H9 (cell line): ENCODE results near the gene CRELD2. TPM values are rescaled to one million over a fixed set of nuclear protein-coding genes. Genes with fewer than 3 reads are reported as not detected.

ENCODE experiments used
- DNase-seq: peaks from one replicate; pipeline ENCODE4 v3.0.0-alpha.2; 2017
- H2AFZ ChIP-seq: one replicate; pipeline ENCODE4 v1.6.1; 2013; ENCODE audit warnings: mild to moderate bottlenecking, low read length, control low read depth, moderate library complexity
- H2AK5ac ChIP-seq: 2 replicates; pipeline ENCODE4 v1.6.1; 2013; ENCODE audit warnings: low read length, control low read depth, mixed read lengths; ENCODE audit not compliant: insufficient read length
- H2BK120ac ChIP-seq: one replicate; pipeline ENCODE4 v1.6.1; 2013; ENCODE audit warnings: low read depth, mild to moderate bottlenecking, low read length, control low read depth, inconsistent platforms; ENCODE audit not compliant: poor library complexity, severe bottlenecking
- H2BK12ac ChIP-seq: 2 replicates; pipeline ENCODE4 v1.6.1; 2013; ENCODE audit warnings: low read length, control low read depth, mixed read lengths, low read depth; ENCODE audit not compliant: insufficient read length
- H2BK15ac ChIP-seq: 2 replicates; pipeline ENCODE4 v1.6.1; 2013; ENCODE audit warnings: low read depth, low read length, control low read depth
- H2BK20ac ChIP-seq: one replicate; pipeline ENCODE4 v1.6.1; 2013; ENCODE audit warnings: low read depth, mild to moderate bottlenecking, low read length, control low read depth, inconsistent platforms; ENCODE audit not compliant: poor library complexity, severe bottlenecking
- H2BK5ac ChIP-seq: 2 replicates; pipeline ENCODE4 v1.6.1; 2013; ENCODE audit warnings: low read length, control low read depth, mixed read lengths; ENCODE audit not compliant: insufficient read length
- H3K14ac ChIP-seq: 2 replicates; pipeline ENCODE4 v1.6.1; 2013; ENCODE audit warnings: low read length, control low read depth; ENCODE audit not compliant: insufficient read depth
- H3K18ac ChIP-seq: 2 replicates; pipeline ENCODE4 v1.6.1; 2013; ENCODE audit warnings: low read depth, mild to moderate bottlenecking, mixed read lengths, low read length, control low read depth; ENCODE audit not compliant: insufficient read length
- H3K23ac ChIP-seq: 2 replicates; pipeline ENCODE4 v1.6.1; 2013; ENCODE audit warnings: low read length, control low read depth, mixed read lengths, low read depth; ENCODE audit not compliant: insufficient read length
- H3K23me2 ChIP-seq: 2 replicates; pipeline ENCODE4 v1.6.1; 2013; ENCODE audit warnings: low read depth, mild to moderate bottlenecking, mixed read lengths, low read length, control low read depth; ENCODE audit not compliant: insufficient read length, poor library complexity, severe bottlenecking
- H3K27ac ChIP-seq: 2 replicates; pipeline ENCODE4 v1.5.1; 2013; ENCODE audit warnings: low read length, control low read depth, mixed read lengths, low read depth; ENCODE audit not compliant: insufficient read length
- H3K27me3 ChIP-seq: 2 replicates; pipeline ENCODE4 v1.6.1; 2013; ENCODE audit warnings: low read length, control low read depth, inconsistent platforms; ENCODE audit not compliant: insufficient read depth
- H3K4ac ChIP-seq: 2 replicates; pipeline ENCODE4 v1.6.1; 2013; ENCODE audit warnings: low read depth, mild to moderate bottlenecking, control low read depth, inconsistent platforms, low read length, moderate library complexity
- H3K4me1 ChIP-seq: 2 replicates; pipeline ENCODE4 v1.6.1; 2013; ENCODE audit warnings: low read length, control low read depth, inconsistent platforms; ENCODE audit not compliant: insufficient read depth
- H3K4me2 ChIP-seq: 2 replicates; pipeline ENCODE4 v1.6.1; 2013; ENCODE audit warnings: low read length, control low read depth, mixed read lengths; ENCODE audit not compliant: insufficient read length, insufficient read depth
- H3K56ac ChIP-seq: 2 replicates; pipeline ENCODE4 v1.6.1; 2013; ENCODE audit warnings: low read depth, mild to moderate bottlenecking, mixed read lengths, low read length, control low read depth; ENCODE audit not compliant: insufficient read length
- H3K79me1 ChIP-seq: 2 replicates; pipeline ENCODE4 v1.6.1; 2013; ENCODE audit warnings: low read depth, mild to moderate bottlenecking, moderate library complexity, low read length, control low read depth, inconsistent platforms; ENCODE audit not compliant: insufficient read depth, poor library complexity, severe bottlenecking
- H3K79me2 ChIP-seq: 2 replicates; pipeline ENCODE4 v1.6.1; 2013; ENCODE audit warnings: low read length, control low read depth, inconsistent platforms; ENCODE audit not compliant: insufficient read depth
- H3K9ac ChIP-seq: 2 replicates; pipeline ENCODE4 v1.6.1; 2013; ENCODE audit warnings: low read length, control low read depth, mixed read lengths; ENCODE audit not compliant: insufficient read length; ENCODE audit errors: extremely low read depth
- H3K9me3 ChIP-seq: one replicate; pipeline ENCODE4 v1.6.1; 2013; ENCODE audit warnings: low read depth, low read length, inconsistent platforms; ENCODE audit not compliant: control insufficient read depth
- H3T11ph ChIP-seq: one replicate; pipeline ENCODE4 v1.6.1; 2013; ENCODE audit warnings: mild to moderate bottlenecking, low read length, control low read depth, inconsistent platforms
- H4K20me1 ChIP-seq: one replicate; pipeline ENCODE4 v1.6.1; 2013; ENCODE audit not compliant: control insufficient read depth, insufficient read length, insufficient read depth
- H4K5ac ChIP-seq: 2 replicates; pipeline ENCODE4 v1.6.1; 2013; ENCODE audit warnings: low read depth, mild to moderate bottlenecking, mixed read lengths, low read length, control low read depth; ENCODE audit not compliant: insufficient read length
- H4K8ac ChIP-seq: replicated peaks from 2 replicates; pipeline ENCODE4 v1.6.1; 2013; ENCODE audit warnings: low read length, control low read depth, mixed read lengths, low read depth; ENCODE audit not compliant: insufficient read length
- H4K91ac ChIP-seq: 2 replicates; pipeline ENCODE4 v1.6.1; 2013; ENCODE audit warnings: low read depth, mild to moderate bottlenecking, moderate library complexity, mixed read lengths, low read length, control low read depth; ENCODE audit not compliant: insufficient read length
- H3K27ac Mint-ChIP-seq, 3 experiments: 2 replicates in 2 of 3; 3 replicates in 1 of 3; pipeline ENCODE4 v1.8.0; 2020 to 2021; ENCODE audit warnings: mixed read lengths in 3 of 3, mild to moderate bottlenecking in 1 of 3, moderate library complexity in 1 of 3
- H3K27me3 Mint-ChIP-seq: 2 replicates; pipeline ENCODE4 v1.8.0; 2021; ENCODE audit warnings: low read depth, mild to moderate bottlenecking, moderate library complexity, mixed read lengths
- H3K36me3 Mint-ChIP-seq, 3 experiments: 2 replicates in 2 of 3; 3 replicates in 1 of 3; pipeline ENCODE4 v1.8.0; 2020 to 2021; ENCODE audit warnings: low read depth in 3 of 3, mixed read lengths in 3 of 3; ENCODE audit not compliant: insufficient read depth in 1 of 3
- H3K4me1 Mint-ChIP-seq, 2 experiments: 2 replicates each; pipeline ENCODE4 v1.8.0; 2020; ENCODE audit warnings: mixed read lengths in 2 of 2
- H3K4me3 Mint-ChIP-seq, 2 experiments: 2 replicates in 1 of 2; 3 replicates in 1 of 2; pipeline ENCODE4 v1.8.0; 2020 to 2021; ENCODE audit warnings: mild to moderate bottlenecking in 2 of 2, mixed read lengths in 2 of 2, moderate library complexity in 1 of 2
- H3K9me3 Mint-ChIP-seq, 2 experiments: 2 replicates in 1 of 2; 3 replicates in 1 of 2; pipeline ENCODE4 v1.8.0; 2020; ENCODE audit warnings: mild to moderate bottlenecking in 2 of 2, mixed read lengths in 2 of 2, moderate library complexity in 1 of 2
- CTCF ChIP-seq: fragments of 200-600 bp; sonication (generic); conservative IDR thresholded peaks from 3 replicates; pipeline ENCODE4 v1.8.0; 2021; ENCODE audit warnings: antibody characterized with exemption, mild to moderate bottlenecking
- WGBS: extraction: QIAGEN DNeasy Blood & Tissue Kit; methylation state at CpG from one replicate; pipeline ENCODE4 v1.1.7; 2013; ENCODE audit warnings: missing lambda C conversion rate, low lambda C conversion rate, mixed read lengths; ENCODE audit not compliant: insufficient read length; ENCODE audit errors: extremely low coverage; 5-methylcytosine and 5-hydroxymethylcytosine counted together
- total RNA-seq: library from RNA; stranded (reverse); gene quantifications from 2 replicates; pipeline ENCODE4 v1.2.1, GENCODE V29; 2021

The CRELD2 gene
- total RNA-seq, 1 experiment from 2014 or later: 34.7 TPM

- no peak overlapping the region for H4K5ac ChIP-seq
- H3K23me2 ChIP-seq: no peaks in the 10 kb centered on the region
- H3K14ac ChIP-seq: no peak overlapping the region
- H3K9me3 ChIP-seq: no peaks in the 10 kb centered on the region
- no peak overlapping the region for H2AK5ac ChIP-seq
- H3K79me2 ChIP-seq: no peaks in the 10 kb centered on the region
- no peak overlapping the region for H2BK20ac ChIP-seq
- no peaks in the 10 kb centered on the region for H4K20me1 ChIP-seq
- no peaks in the 10 kb centered on the region for H3K4me1 ChIP-seq
- H3K56ac ChIP-seq: no peak overlapping the region
- no CpG with 5 or more reads among the region's 5 CpGs for WGBS
- no peak for DNase-seq
- Mint-ChIP-seq H3K9me3 (peaks cover 9 to 22% of the 10 kb centered on the region in 2 experiments), H3K4me1 (no peaks in the 10 kb centered on the region), H3K27ac (no peak overlapping the region; a peak in 1 of 7 replicates), H3K36me3 (peaks cover 30 to 53% (median 47%) of the 10 kb centered on the region in 3 experiments), H3K4me3 (no peak overlapping the region), H3K27me3 (no peaks in the 10 kb centered on the region)
- no peak overlapping the region for H2BK15ac ChIP-seq
- no peak overlapping the region for H3K18ac ChIP-seq
- no peak overlapping the region for H3K23ac ChIP-seq
- H3K4me2 ChIP-seq: no peak overlapping the region
- H4K8ac ChIP-seq: no peak overlapping the region
- no peak overlapping the region for H4K91ac ChIP-seq
- H2BK12ac ChIP-seq: no peak overlapping the region
- no peak overlapping the region for H3K4ac ChIP-seq
- no peak overlapping the region for H3K27ac ChIP-seq
- H3K27me3 ChIP-seq: no peaks in the 10 kb centered on the region
- H2BK120ac ChIP-seq: no peak overlapping the region
- no peak for TF ChIP-seq CTCF
- H2AFZ ChIP-seq: no peak overlapping the region
- no peak overlapping the region for H3K9ac ChIP-seq
- H3T11ph ChIP-seq: no peak overlapping the region
- H2BK5ac ChIP-seq: no peak overlapping the region
- H3K79me1 ChIP-seq: no peaks in the 10 kb centered on the region
Observed at GRCh38 chr22:49896201-49896600, 22.2 kb upstream of the CRELD2 start.
